Calu3 (cell line): Measurements from ENCODE around the gene TNRC6C. TPM values are rescaled to one million over a fixed set of nuclear protein-coding genes. Genes with fewer than 3 reads are reported as not detected.

Experiments
- BruUV-seq: library from RNA; stranded (reverse); fragments of 400-500 nt; replicated peaks from 2 replicates; lab custom pipeline; 2021; lab: Mats Ljungman, UMichigan
- CTCF ChIA-PET: fragments of 300-600 bp; sonication (Branson Sonifier 250); formaldehyde crosslinking; loops from one replicate; lab custom pipeline; 2022; ENCODE audit warnings: antibody characterized with exemption; lab: Charles Lee
- DNase-seq: peaks from one replicate; pipeline ENCODE4 v3.0.0; 2022
- H3K27ac Mint-ChIP-seq: one replicate; pipeline ENCODE4 v1.8.0; 2022; ENCODE audit warnings: mixed read lengths; ENCODE audit not compliant: unreplicated experiment
- H3K27me3 Mint-ChIP-seq: one replicate; pipeline ENCODE4 v1.8.0; 2022; ENCODE audit warnings: mixed read lengths; ENCODE audit not compliant: unreplicated experiment
- H3K36me3 Mint-ChIP-seq: one replicate; pipeline ENCODE4 v1.8.0; 2022; ENCODE audit warnings: mild to moderate bottlenecking, moderate library complexity, mixed read lengths; ENCODE audit not compliant: insufficient read depth, unreplicated experiment
- H3K4me1 Mint-ChIP-seq: one replicate; pipeline ENCODE4 v1.8.0; 2022; ENCODE audit warnings: mild to moderate bottlenecking, low read depth, mixed read lengths; ENCODE audit not compliant: unreplicated experiment
- H3K4me3 Mint-ChIP-seq: one replicate; pipeline ENCODE4 v1.8.0; 2022; ENCODE audit warnings: mild to moderate bottlenecking, low read depth, moderate library complexity, mixed read lengths; ENCODE audit not compliant: unreplicated experiment
- H3K9me3 Mint-ChIP-seq: one replicate; pipeline ENCODE4 v1.8.0; 2022; ENCODE audit warnings: low read depth, mixed read lengths; ENCODE audit not compliant: unreplicated experiment
- CTCF ChIP-seq: fragments of 200-600 bp; IDR thresholded peaks from one replicate; pipeline ENCODE4 v1.8.0; 2022; ENCODE audit warnings: antibody characterized with exemption; ENCODE audit not compliant: unreplicated experiment
- intact Hi-C: fragments of 100-400 bp; cut with micrococcal nuclease; formaldehyde crosslinking; loops from one replicate; pipeline ENCODE4 v1.10.0; 2022; ENCODE audit not compliant: unreplicated experiment
- total RNA-seq: library from RNA; stranded (reverse); gene quantifications from 2 replicates; pipeline ENCODE4 v1.2.3, GENCODE V29; 2022

The TNRC6C gene
- total RNA-seq, 1 experiment from 2014 or later: 18.2 TPM

- intact Hi-C loops: no loop called here
- Mint-ChIP-seq H3K9me3 (no peaks in the 10 kb centered on the region), H3K27me3 (no peaks in the 10 kb centered on the region), H3K4me3 (no peak overlapping the region), H3K27ac (no peak overlapping the region), H3K36me3 (peaks cover 33% of the 10 kb centered on the region), H3K4me1 (peaks cover 8% of the 10 kb centered on the region)
- CTCF ChIA-PET: interaction anchor here (0.6 to 0.7 kb wide), 2 partner anchors 24 to 738 kb away, joined by 3 read pairs; no protein-coding TSS in a partner anchor
- no peak for TF ChIP-seq CTCF
- DNase-seq: no peak
- no TSS peak for BruUV-seq
Observed at GRCh38 chr17:78116411-78116810, 157.9 kb downstream of the TNRC6C start.

- no TSS peak for BruUV-seq
- Mint-ChIP-seq H3K4me1 (peaks cover 6% of the 10 kb centered on the region), H3K27me3 (no peaks in the 10 kb centered on the region), H3K27ac (no peak overlapping the region), H3K4me3 (no peak overlapping the region), H3K9me3 (no peaks in the 10 kb centered on the region), H3K36me3 (peaks cover 38% of the 10 kb centered on the region)
- DNase-seq: peak; percentile 47
- intact Hi-C loops: no loop called here
- peak; percentile 28 for TF ChIP-seq CTCF
- CTCF ChIA-PET: no interaction called here
Observed at GRCh38 chr17:78117027-78117981, 158.8 kb downstream of the TNRC6C start.

GRCh38 chr17:78118801-78119241 lies 160.3 kb downstream of the TNRC6C start:
- H3K36me3 Mint-ChIP-seq: peaks cover 39% of the 10 kb centered on the region
- no peaks in the 10 kb centered on the region for H3K27me3 Mint-ChIP-seq
- H3K9me3 Mint-ChIP-seq: no peaks in the 10 kb centered on the region
- BruUV-seq: no TSS peak
- H3K4me3 Mint-ChIP-seq: no peak overlapping the region
- H3K4me1 Mint-ChIP-seq: no peaks in the 10 kb centered on the region
- DNase-seq: no peak
- CTCF ChIA-PET: no interaction called here
- H3K27ac Mint-ChIP-seq: no peak overlapping the region
- TF ChIP-seq CTCF: no peak
- intact Hi-C loops: no loop called here

- intact Hi-C loops: no loop called here
- no TSS peak for BruUV-seq
- no peak for TF ChIP-seq CTCF
- CTCF ChIA-PET: interaction anchor here (1.2 kb wide), 1 partner anchor 8 kb away, joined by 5 read pairs; the partner anchor contains the start of gene TMC6
- H3K27ac Mint-ChIP-seq: no peak overlapping the region
- no peaks in the 10 kb centered on the region for H3K4me1 Mint-ChIP-seq
- DNase-seq: no peak
- no peak overlapping the region for H3K4me3 Mint-ChIP-seq
- no peaks in the 10 kb centered on the region for H3K27me3 Mint-ChIP-seq
- no peaks in the 10 kb centered on the region for H3K9me3 Mint-ChIP-seq
- peaks cover 37% of the 10 kb centered on the region for H3K36me3 Mint-ChIP-seq
Observed at GRCh38 chr17:78120537-78120936, 162.0 kb downstream of the TNRC6C start.
